Activated T-cell treated with anti-CD3 and anti-CD28 coated beads, Interleukin-2, amount 50 U/mL, for 72 hours (primary cell): ENCODE results near the gene STAC3. TPM values are rescaled to one million over a fixed set of nuclear protein-coding genes. Genes with fewer than 3 reads are reported as not detected.
A peak's percentile ranks its signal among the peaks of the same experiment; 100 is the strongest.
"Not testable (repeated sequence)": the region's sequence is repeated elsewhere in the genome, so short reads cannot be mapped to it uniquely, and the experiment has no call there.

Experiments used
- ATAC-seq, 2 donors: fragments of 150-1000 bp; cut with Tn5 transposase; replicated peaks in 1 of 2; 2 replicates each; pipeline ENCODE4 v1.10.0; 2021; ENCODE audit warnings: moderate library complexity in 2 of 2, mild to moderate bottlenecking in 1 of 2
- DNase-seq, 2 donors: peaks; one replicate each; pipeline ENCODE4 v3.0.0; 2021 to 2022; ENCODE audit warnings: mixed read lengths in 1 of 2
- H3K27ac Mint-ChIP-seq: one replicate; pipeline ENCODE4 v1.8.0; 2022; ENCODE audit warnings: mild to moderate bottlenecking, moderate library complexity, mixed read lengths
- H3K27me3 Mint-ChIP-seq: one replicate; pipeline ENCODE4 v1.8.0; 2022; ENCODE audit warnings: low read depth, mixed read lengths
- H3K36me3 Mint-ChIP-seq, 2 donors: one replicate each; pipeline ENCODE4 v1.8.0; 2022; ENCODE audit warnings: mixed read lengths in 2 of 2, mild to moderate bottlenecking in 1 of 2; ENCODE audit not compliant: insufficient read depth in 2 of 2
- H3K4me1 Mint-ChIP-seq: one replicate; pipeline ENCODE4 v1.8.0; 2022; ENCODE audit warnings: low read depth, mixed read lengths
- H3K4me3 Mint-ChIP-seq, 2 donors: one replicate each; pipeline ENCODE4 v1.8.0; 2022; ENCODE audit warnings: mild to moderate bottlenecking in 2 of 2, mixed read lengths in 2 of 2, moderate library complexity in 2 of 2
- H3K9me3 Mint-ChIP-seq, 2 donors: one replicate each; pipeline ENCODE4 v1.8.0; 2022; ENCODE audit warnings: mixed read lengths in 2 of 2
- total RNA-seq, 2 donors: library from RNA; stranded (reverse); gene quantifications; one replicate each; pipeline ENCODE4 v1.2.3, GENCODE V29; 2022

The STAC3 gene
- total RNA-seq = 1 to 10 TPM; 3.5 to 4.2 TPM

- no peak for ATAC-seq
Measured at GRCh38 chr12:57250956-57251355, at the start of gene STAC3. Gene STAC3, minus strand, starts transcription at chr12:57251187. Its CDS starts 1,551 bp downstream, at chr12:57249636.

DNA sequence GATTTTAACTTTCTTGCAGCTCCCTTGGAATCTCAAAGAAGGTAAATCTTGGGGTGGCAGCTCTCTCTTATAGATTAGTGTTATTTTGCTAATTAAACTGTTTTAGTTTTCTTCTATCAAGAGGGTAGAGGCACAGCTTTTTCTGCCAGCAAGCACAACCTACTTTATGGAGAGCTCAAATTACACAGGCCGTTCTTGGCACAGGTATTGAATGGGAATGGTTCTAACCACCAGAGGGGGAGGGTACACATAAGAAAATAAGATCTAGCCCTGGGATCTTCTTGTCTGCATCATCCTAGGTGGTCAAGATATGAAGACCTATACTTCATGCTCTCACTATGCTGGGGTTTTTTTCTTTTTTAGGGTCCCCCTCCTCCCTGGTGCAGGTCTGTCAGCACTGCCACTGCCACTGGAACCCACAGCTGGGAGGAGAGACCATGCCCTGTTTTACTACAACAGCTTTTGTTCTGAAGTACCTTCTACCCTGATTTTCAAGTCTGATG, 48.6 kb upstream of the STAC3 start:
- Mint-ChIP-seq H3K27ac (no peak overlapping the region), H3K27me3 (no peaks in the 10 kb centered on the region), H3K36me3 (peaks cover 1 to 17% of the 10 kb centered on the region in 2 donors), H3K4me3 (no peak overlapping the region), H3K4me1 (no peaks in the 10 kb centered on the region), H3K9me3 (no peaks in the 10 kb centered on the region)
- DNase-seq = no peak
- no peak for ATAC-seq

More at GRCh38 chr12:57250956-57251355, at the start of gene STAC3:
- no peak for DNase-seq
- Mint-ChIP-seq H3K36me3 (peaks cover 1 to 2% of the 10 kb centered on the region in 2 donors), H3K9me3 (no peaks in the 10 kb centered on the region), H3K4me1 (peaks cover 8% of the 10 kb centered on the region), H3K4me3 (no peak within 1 kb of the TSS), H3K27me3 (no peaks in the 10 kb centered on the region), H3K27ac (no peak within 1 kb of the TSS)

GRCh38 chr12:57296291-57296690, 45.3 kb upstream of the STAC3 start:
- Mint-ChIP-seq H3K4me1 (no peaks in the 10 kb centered on the region), H3K27ac (no peak overlapping the region), H3K4me3 (no peak overlapping the region), H3K9me3 (no peaks in the 10 kb centered on the region), H3K36me3 (peaks cover 4 to 16% of the 10 kb centered on the region in 2 donors), H3K27me3 (no peaks in the 10 kb centered on the region)
- no peak for ATAC-seq
- DNase-seq = no peak

- H3K4me3 Mint-ChIP-seq, DNase-seq, H3K9me3 Mint-ChIP-seq, H3K27me3 Mint-ChIP-seq, ATAC-seq: not testable (repeated sequence)
- Mint-ChIP-seq H3K27ac (peak overlapping the region; percentile 75), H3K36me3 (peaks cover 1 to 18% of the 10 kb centered on the region in 2 donors), H3K4me1 (peaks cover 22% of the 10 kb centered on the region)
Measured at GRCh38 chr12:57282073-57282472, 31.1 kb upstream of the STAC3 start.

GRCh38 chr12:57280211-57281062, 29.4 kb upstream of the STAC3 start:
- H3K36me3 Mint-ChIP-seq = peaks cover 4 to 15% of the 10 kb centered on the region in 2 donors
- H3K4me3 Mint-ChIP-seq = peak overlapping the region; percentile 67 to 73
- ATAC-seq = peak; percentile 100
- no peaks in the 10 kb centered on the region for H3K9me3 Mint-ChIP-seq
- peak; percentile 80 to 86 for DNase-seq
- H3K27me3 Mint-ChIP-seq = no peaks in the 10 kb centered on the region
- H3K4me1 Mint-ChIP-seq = peaks cover 22% of the 10 kb centered on the region
- H3K27ac Mint-ChIP-seq = peak overlapping the region; percentile 98

- Mint-ChIP-seq H3K27me3 (no peaks in the 10 kb centered on the region), H3K4me1 (peaks cover 22% of the 10 kb centered on the region), H3K4me3 (no peak overlapping the region), H3K27ac (peak overlapping the region; percentile 8), H3K9me3 (no peaks in the 10 kb centered on the region), H3K36me3 (peaks cover 6 to 18% of the 10 kb centered on the region in 2 donors)
- DNase-seq (no peak), ATAC-seq (no peak)
Measured at GRCh38 chr12:57278465-57279381, 27.7 kb upstream of the STAC3 start.

- peaks cover 6 to 12% of the 10 kb centered on the region in 2 donors for H3K36me3 Mint-ChIP-seq
- H3K4me3 Mint-ChIP-seq = no peak overlapping the region
Measured at GRCh38 chr12:57276935-57277563, 26.1 kb upstream of the STAC3 start.

GRCh38 chr12:57276233-57276632, 25.2 kb upstream of the STAC3 start:
- Mint-ChIP-seq H3K36me3 (peaks cover 5 to 10% of the 10 kb centered on the region in 2 donors), H3K4me1 (peaks cover 17% of the 10 kb centered on the region)
- ATAC-seq, DNase-seq, H3K9me3 Mint-ChIP-seq, H3K27ac Mint-ChIP-seq, H3K27me3 Mint-ChIP-seq, H3K4me3 Mint-ChIP-seq: not testable (repeated sequence)

More at GRCh38 chr12:57276935-57277563, 26.1 kb upstream of the STAC3 start:
- H3K4me1 Mint-ChIP-seq = peaks cover 22% of the 10 kb centered on the region
- no peaks in the 10 kb centered on the region for H3K9me3 Mint-ChIP-seq
- H3K27ac Mint-ChIP-seq = no peak overlapping the region
- ATAC-seq (no peak), DNase-seq (peak in 1 of 2 donors; percentile 44)
- H3K27me3 Mint-ChIP-seq = no peaks in the 10 kb centered on the region

DNA sequence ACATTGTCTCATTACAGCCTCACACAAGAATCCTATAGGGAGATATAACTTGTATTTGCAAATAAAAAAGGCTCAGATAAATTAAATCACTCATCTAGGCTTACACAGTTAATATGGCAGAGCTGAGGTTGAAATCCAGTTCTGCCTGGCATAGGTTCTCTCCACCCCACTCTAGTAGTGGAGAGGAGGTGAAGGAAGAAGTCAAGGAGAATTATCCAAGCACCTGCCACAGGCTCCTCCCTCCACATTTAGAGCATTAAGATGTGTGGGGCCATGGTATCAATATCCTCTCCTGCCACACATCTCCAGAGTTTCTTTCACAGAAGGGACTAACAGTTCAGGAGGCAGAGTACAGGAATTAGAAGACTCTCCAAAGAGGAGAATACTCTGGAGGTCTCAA, 22.5 kb upstream of the STAC3 start:
- no peaks in the 10 kb centered on the region for H3K9me3 Mint-ChIP-seq
- no peaks in the 10 kb centered on the region for H3K27me3 Mint-ChIP-seq
- H3K4me3 Mint-ChIP-seq = no peak overlapping the region
- peaks cover 4% of the 10 kb centered on the region for H3K4me1 Mint-ChIP-seq
- H3K27ac Mint-ChIP-seq = no peak overlapping the region
- ATAC-seq (no peak), DNase-seq (no peak)
- H3K36me3 Mint-ChIP-seq = peaks cover 4 to 15% of the 10 kb centered on the region in 2 donors

- Mint-ChIP-seq H3K9me3 (no peaks in the 10 kb centered on the region), H3K4me1 (peaks cover 10% of the 10 kb centered on the region), H3K36me3 (peaks cover 7 to 18% of the 10 kb centered on the region in 2 donors), H3K4me3 (no peak overlapping the region), H3K27ac (no peak overlapping the region), H3K27me3 (no peaks in the 10 kb centered on the region)
- DNase-seq = no peak
- ATAC-seq = no peak
Measured at GRCh38 chr12:57272337-57273151, 21.6 kb upstream of the STAC3 start.

- Mint-ChIP-seq H3K27ac (peak overlapping the region; percentile 15), H3K9me3 (no peaks in the 10 kb centered on the region), H3K27me3 (no peaks in the 10 kb centered on the region), H3K4me1 (peaks cover 10% of the 10 kb centered on the region), H3K4me3 (no peak overlapping the region), H3K36me3 (peaks cover 7 to 20% of the 10 kb centered on the region in 2 donors)
- no peak for ATAC-seq
- DNase-seq = no peak
Measured at GRCh38 chr12:57270966-57271470, 20.0 kb upstream of the STAC3 start.

DNA sequence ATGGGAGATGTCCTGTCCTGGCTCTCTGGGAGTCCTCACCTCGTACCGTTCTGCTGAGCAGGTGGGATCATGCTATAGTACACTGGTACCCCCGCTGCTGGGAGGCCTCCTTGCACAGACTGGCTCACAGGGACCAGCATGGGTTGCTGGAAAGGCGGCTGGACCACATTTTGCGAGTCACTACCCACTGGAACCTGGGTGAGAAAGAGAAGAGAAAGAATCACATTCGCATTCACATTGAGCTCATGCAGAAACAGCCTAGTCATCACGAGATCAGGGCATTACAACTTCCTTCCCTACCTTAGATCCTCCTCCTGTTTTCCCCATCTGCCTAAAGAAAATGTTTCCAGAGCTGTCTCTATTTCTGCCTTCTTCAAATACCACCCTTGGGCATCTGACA, 17.3 kb upstream of the STAC3 start:
- DNase-seq (peak; percentile 38), ATAC-seq (peak; percentile 78 to 84)
- no peaks in the 10 kb centered on the region for H3K27me3 Mint-ChIP-seq
- no peak overlapping the region for H3K4me3 Mint-ChIP-seq
- peaks cover 5 to 14% of the 10 kb centered on the region in 2 donors for H3K36me3 Mint-ChIP-seq
- H3K27ac Mint-ChIP-seq = peak overlapping the region; percentile 94
- H3K4me1 Mint-ChIP-seq = peaks cover 16% of the 10 kb centered on the region
- H3K9me3 Mint-ChIP-seq = no peaks in the 10 kb centered on the region
